Occipital lobe (tissue), 2 donors: ENCODE measurements around the gene CDH5. TPM values are rescaled to one million over a fixed set of nuclear protein-coding genes. Genes with fewer than 3 reads are reported as not detected.

ENCODE experiments used
- DNase-seq: peaks from one replicate; lab custom pipeline; 2025; lab: John Stamatoyannopoulos, UW
- total RNA-seq: library from RNA; depleted of rRNA; stranded (reverse); fragments of >200 nt; gene quantifications from one replicate; pipeline ENCODE4 v1.2.3, GENCODE V29; 2014

The CDH5 gene
- total RNA-seq, 1 donor from 2014 or later = 5.6 TPM

DNA sequence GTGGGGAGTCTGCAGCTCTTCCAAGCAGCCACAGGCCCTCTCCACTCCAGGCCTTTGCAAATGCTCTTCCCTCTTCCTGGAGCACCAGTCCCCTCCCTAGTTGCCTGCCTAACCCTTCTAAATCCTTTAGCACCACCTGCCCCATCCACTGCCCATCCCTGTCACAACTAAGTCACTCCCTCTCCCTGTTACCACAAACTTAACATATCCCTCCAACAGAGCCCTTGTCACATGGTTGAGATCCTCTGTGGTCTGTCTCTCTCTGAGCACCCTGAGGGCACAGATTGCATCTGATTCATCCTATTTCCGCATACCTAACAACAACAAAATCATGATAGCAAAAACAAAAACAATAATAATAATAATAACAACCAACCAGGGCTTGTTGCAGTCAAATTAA, 49.6 kb downstream of the CDH5 start:
- DNase-seq = no peak

DNA sequence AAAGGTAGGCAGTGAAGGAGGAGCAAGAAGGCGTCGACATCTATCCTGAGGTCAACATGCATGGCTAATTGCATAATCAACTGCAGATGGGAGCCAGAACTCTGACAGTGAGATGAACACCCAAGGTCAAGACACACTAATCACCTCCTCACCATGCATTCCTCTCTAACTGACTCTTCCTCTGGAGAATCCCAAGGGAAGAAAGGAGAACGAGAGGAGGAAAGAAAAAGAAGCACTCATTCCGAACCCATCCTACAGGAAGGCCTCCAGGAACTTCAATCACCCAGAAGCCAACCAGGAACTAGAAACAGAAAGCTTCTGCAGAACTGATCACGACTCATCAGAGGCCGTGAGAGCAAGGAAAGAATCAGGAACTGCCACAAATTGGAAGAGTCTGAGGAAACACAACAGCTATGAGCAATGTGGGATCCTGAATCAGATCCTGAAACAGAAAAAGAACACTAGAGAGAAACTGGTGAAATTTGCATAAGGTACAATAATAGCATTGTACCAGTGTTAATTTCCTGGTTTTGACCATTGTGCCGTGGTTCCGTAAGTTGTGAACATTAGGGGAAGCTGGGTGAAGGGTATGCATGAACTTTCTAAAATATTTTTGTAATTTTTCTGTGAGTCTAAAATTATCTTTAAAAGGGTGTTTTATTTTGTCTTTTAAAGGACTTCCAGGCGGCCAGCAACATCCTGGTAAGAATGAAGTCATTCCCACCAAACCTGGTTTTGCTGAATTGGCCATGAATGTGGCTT, 50.6 kb downstream of the CDH5 start:
- DNase-seq = no peak

DNA sequence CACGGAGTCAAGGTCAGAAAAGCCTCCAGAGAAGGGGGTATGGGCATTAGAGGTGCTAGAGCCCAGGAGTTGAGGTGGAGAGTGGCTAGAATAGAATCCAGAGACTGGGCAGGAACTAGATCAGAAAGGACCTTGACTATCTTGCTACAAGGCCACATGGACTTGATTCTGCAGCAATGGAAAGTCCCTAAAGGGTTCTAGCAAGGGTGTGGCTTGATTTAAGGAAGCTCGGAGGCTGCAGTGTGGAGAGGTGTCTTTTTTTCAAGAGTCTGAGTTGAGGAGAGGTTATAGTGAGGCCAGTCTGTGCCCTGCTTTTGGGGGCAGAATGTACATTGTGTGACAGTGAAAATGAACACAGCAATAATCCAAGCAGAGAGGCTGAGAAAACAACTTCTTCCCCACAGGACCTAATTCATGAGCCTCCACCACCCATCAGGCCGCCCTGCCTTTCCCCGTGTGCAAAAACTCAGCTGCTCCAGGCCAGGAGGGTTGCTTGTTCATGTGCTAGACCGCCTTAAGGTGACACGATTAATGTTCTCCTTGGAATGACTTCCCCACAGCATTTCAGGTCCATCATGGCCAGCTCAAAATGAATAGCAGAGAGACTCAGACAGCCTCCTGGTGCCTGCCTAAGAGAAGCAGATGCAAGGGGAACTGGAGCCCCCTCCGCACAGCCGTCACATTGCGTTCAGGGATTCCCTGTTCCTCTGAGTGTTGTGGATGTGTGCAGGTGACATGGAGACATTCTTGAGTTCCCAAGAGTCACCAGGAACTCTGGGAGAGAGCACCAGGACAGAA, 51.9 kb downstream of the CDH5 start:
- no peak for DNase-seq

DNA sequence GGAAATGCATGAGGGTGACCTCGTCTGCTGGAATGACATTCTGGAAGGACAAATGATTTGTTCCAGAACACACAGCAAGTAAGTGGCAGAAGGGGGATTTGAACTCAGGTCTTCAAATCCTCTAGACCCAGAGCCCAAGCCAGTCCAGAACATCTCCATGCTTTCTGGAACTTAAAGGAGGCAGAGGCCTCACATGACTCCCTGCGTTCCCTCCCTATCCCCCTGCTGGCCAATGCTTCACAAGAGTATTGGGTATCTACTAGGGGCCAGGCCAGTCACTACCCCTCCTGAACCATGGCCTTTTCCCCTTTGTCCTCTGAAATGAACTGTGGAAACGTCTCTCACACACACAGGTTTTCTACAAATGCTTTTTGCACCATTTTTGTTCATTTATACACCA, 53.0 kb downstream of the CDH5 start:
- no peak for DNase-seq

- no peak for DNase-seq
These were observed 53.9 kb downstream of the CDH5 start for GRCh38 chr16:66420396-66420795.

- no peak for DNase-seq
These were observed 55.4 kb downstream of the CDH5 start for GRCh38 chr16:66421891-66422290.

DNA sequence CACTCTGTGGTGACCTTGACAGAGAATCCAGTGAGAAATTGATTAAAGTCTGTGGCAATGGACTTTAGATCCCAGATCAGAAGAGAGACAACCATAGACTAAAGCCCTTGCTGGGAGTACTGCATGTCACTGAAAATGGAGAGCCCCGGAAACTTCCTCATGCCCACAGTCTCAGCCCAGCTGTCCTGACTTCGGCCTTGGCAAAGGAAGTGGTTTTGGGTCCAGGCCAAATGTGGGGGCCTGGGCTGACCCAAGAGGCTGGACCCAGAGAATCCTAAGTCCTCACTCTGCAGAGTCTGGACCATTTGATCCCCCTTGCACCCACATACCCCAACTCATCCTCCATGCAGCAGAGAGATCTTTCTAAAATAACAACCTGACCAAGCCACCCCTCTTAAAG, 55.9 kb downstream of the CDH5 start:
- no peak for DNase-seq

DNA sequence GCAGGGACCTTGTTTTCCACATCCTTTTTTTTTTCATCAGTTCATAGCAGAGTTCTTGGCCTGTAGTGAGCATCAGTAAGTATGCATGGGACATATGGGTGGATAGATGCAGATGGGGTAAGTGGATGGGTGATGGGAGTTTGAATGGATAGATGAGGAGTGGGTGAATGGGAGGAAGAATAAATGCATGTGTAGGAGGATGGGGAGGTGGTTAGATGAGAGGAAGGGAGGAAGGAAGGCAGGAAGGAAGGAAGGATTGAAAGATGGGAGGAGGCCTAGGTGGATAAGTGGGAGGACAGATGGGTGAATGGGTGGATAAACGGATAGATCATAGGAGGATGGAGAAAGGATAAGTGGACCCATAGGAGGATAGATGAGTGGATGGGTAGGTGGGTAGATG, 56.7 kb downstream of the CDH5 start:
- no peak for DNase-seq

DNA sequence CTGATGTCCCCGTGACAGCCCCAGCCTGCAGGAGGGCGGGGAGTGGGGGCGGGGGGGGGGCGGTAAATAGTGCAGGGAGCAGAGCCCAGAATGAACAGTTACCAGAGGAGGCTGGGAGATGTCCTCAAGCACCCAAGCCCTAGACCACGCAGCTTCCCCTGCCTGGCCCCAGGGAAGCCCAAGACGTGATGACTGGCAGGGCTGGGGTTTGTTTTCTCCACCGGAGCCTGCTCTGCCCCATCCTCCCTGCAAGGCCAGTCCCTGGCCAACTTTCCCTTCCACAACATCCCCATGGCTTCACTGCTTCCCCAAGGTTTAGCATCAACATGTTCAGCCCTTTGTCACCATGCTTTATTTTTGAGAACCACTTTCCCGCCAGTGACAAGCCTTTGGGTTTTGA, 59.2 kb downstream of the CDH5 start:
- DNase-seq = no peak

GRCh38 chr16:66426112-66427035, 59.9 kb downstream of the CDH5 start:
- DNase-seq = no peak

DNA sequence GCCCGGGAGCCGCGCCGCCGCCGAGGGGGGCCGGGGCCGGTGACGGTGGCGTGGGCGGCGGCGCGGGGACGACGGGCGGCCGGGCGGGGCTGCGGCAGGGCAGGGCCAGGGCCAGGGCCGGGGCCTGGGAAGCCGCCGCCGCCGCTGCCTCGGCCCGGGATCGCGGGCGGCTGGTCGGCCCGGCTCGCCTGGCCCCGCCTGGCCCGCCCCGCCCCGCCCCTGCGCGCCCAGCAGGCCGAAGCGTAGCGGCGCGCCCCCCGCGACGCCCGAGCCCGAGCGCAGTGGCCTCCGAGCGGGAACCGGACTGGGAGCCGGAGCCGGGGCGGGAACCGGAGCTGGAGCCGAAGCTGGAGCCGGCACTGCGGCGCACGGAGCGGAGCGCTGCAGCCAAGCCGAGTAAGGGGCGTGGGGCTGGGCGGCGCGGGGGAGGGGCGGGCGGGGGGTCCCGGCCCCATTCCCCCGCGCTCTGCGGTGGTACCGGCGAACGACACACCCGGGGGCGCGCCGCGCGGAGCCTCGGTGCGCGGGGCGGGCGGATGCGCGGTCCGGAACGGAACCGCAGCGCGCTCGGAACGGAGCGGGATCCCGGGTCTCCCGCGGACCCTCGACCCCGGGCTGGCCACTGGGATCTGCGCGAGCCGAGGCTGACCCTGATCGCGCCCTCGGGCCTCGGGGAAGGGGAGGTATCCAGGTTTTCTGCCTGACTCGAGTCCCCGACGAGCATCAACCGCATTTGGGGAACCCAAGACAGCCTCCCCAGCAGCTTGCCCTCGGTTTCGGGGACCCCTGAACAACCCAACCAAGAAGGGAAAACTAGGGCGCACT, 60.8 kb downstream of the CDH5 start, which contains the start of gene BEAN1:
BEAN1 (plus strand) TSS at position 260 of the 825 bp plus-strand sequence. CDS start 10,382 bp downstream, outside the sequence.
- DNase-seq = no peak

DNA sequence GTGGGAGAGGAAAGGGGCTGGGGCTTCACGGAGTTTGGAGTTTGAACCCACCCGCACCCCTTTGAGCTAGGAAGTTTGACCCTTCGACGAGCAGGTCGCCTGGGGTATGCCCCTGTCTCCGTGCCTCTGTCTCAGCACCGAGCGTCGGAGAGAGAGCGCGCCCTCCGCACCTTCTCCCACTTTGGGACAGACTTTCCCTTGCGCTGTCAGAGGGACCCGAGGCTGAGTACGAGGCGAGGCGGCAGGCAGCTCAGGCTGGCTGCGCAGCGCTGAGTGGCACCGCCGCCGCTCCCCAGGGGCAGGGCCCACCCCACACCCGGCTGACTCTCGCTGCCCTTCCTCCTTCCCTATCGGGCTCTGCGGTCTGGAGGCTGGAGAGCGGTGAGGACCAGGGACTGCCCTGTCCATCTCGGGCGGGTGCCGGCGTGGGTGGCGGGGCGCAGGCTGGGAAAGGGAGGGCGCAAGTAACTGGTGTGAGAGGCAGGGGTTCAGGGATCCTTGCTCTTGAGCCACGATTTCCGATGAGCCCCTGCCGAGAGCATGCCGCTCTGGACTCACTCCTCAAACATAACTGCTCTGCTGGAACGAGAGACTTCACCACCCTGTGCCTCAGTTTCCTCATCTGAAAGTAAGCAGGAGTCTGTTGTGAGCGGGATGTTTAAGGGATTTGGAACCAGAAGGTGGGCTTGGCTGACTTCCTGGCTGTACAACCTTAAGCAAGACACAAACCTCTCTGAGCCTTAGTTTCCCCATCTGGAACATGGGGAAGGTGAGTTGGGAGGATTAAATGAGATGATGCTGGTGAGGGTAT, 61.6 kb downstream of the CDH5 start:
- DNase-seq = no peak

DNA sequence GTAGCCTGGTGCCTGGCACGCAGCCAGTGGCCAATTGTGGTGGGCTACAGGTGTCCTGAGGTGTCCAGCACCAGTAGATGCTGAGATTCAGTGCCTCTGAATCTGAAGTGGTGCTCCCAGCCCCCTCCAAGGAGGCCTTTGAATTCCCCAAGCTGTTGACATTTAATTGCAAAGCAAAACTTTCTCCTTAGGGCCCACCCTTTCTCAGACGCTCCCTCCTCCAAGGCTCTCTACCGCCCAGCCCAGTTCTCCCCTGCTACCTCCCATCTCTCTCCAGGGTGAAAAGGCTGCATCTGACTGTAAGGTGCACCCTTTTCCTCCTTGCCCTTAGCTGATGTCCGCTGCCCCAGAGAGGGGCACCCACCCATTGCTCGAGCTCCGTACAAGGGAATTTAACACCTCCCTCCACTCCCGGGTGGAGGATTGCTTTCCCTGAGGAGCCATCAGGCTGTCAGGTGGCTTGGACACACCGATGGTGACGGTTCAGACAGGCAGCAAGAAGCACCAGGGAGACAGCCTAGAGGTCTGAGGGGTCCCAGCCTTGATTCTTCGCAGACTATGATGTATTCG, 62.3 kb downstream of the CDH5 start:
- DNase-seq = no peak

DNA sequence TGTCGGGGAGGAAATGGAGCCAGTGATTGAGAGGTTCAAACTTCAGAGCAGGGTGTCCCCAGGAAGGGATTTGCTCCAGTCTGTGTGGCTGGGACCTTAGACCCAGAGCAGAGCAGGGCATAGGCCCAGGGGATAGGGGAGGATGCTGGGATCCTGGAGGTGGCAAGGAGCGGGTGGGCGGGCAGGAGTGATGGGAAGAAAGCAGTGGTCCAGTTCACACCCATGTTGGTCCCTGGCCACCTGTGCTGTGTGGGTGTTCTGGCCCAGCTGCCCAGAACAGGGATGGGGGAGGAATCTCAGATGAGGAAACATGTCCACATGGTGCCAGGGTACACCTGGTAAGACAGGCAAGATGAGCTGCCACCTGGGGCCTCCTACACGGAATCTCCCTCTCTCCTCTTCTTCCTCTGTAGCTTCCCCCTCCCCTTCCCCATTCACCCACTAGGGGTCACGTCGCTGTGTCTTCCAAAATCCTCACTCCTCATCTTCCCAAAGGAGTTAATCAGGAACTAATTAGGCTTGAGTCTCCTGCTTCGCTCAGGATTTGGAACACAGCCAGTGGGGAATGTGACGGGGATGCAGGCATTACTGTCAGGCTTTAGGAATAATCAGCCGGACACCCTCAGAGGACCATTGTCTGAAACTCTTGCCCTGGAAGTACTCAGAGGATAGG, 62.9 kb downstream of the CDH5 start:
- DNase-seq = no peak

GRCh38 chr16:66430214-66430613, 63.7 kb downstream of the CDH5 start:
- no peak for DNase-seq

GRCh38 chr16:66431760-66432159, 65.3 kb downstream of the CDH5 start:
- no peak for DNase-seq

- DNase-seq = no peak
These were observed 65.9 kb downstream of the CDH5 start for GRCh38 chr16:66432429-66432828.

DNA sequence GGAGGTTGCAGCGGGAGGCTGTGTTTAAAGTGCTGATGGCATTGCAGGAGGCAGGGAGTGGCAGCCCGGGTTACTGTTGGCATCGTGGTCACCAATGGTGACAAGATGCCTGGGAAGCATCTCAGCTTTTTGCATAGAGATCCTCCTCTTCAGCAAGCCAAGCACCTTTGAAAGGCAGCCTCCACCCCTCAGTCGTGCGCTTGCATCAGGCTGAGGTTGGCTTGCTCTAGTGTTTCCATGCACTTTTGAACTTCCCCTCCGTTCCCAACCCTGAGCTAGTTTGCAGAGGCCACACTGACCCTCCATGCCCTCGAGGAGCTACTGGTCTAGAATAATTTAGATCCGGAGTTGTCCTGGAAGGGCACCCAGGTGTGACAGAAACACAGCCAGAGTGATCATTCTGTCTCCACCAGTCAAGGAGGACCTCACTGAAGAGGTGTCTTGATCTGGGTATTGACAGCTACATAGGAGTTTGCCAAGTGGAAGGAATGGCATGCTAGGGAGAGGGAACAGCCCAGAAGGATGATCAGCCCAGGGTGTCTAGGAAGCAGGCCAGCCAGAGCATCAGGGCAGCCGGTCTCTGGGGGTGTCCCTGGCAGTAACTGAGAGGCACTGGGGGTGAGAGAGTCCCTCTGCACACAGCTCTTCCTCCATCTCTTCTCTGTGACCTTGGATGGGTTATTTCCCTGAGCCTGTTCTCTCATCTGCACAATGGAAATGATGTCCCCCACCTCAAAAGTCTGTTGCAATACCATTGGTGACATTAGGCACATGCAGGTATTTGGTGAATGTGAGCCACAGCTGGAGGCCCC, 68.3 kb downstream of the CDH5 start:
- no peak for DNase-seq
